GM19043 (cell line): ENCODE results near the gene PCSK5.

Experiments used
- ATAC-seq: cut with Tn5 transposase; IDR thresholded peaks from one replicate; pipeline ENCODE4 v1.9.1; 2021; ENCODE audit warnings: low read depth; ENCODE audit not compliant: unreplicated experiment

PCSK5 gene

DNA sequence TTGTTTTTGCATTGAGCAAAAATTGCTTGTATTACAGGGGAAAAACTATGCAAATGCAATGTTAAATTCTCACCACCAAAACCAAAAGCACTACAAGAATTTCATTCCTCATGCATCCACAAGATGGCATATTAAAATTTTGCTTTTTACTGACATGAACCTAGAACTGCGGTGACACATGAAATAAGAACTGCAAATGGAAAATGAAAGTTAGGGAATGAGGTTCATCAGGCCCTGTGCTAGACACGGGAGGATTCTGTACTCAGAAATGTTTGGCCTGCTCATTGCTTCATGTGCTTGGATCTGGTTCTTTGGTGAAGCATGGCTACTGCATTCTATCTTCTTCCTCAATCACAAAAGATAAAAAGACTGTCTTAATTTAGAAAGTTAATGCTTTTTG, 512.9 kb downstream of the PCSK5 start:
- peak; percentile 82 for ATAC-seq

DNA sequence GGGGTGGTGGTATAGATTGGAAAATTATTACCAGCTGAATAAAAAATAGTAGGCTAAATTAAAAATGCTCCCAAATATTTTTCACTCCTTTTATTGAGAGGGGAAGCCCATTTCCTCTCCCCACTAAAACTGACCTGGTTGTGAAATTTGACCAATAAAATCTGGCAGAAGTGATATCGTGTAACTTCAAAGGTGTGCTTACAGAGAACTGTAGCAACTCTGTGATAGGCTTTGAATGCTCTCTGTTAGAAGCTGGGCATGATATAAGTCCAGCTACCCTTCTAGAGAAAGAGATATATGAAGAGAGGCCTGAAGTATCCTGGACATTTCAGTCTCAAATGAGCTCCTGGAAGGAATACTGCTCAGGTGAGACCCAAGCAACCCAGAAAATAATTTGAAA, 513.9 kb downstream of the PCSK5 start:
- ATAC-seq = no peak

DNA sequence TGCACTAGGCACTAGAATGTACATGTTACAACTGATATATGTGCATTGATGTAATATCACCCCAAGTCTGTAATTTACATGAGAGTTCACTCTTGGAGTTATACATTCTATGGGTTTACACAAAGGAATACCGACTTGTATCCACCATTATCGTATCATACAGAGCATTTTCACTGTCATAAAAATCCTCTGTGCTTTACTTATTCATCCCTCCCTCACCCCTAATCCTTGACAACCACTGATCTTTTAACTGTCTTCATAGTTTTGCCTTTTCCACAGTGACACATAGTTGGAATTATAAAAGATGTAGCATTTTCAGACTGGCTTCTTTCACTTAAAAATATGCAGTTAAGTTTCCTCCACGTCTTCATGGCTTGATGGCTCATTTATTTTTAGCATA, 514.9 kb downstream of the PCSK5 start:
- no peak for ATAC-seq

DNA sequence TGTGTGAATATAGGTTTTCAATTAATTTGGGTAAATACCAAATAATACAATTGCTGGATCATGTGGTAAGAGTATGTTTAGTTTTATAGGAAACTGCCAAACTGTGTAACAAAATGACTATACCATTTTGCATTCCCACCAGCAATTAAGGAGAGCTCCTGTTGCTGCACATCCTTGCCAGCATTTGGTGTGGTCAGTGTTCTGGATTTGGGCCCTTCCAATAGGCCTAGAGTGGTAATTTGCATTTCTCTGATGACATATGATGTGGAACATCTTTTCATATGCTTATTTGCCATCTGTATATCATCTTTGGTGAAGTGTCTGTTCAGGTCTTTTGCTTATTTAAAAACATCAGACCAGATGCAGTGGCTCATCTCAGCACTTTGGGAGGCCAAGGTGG, 515.4 kb downstream of the PCSK5 start:
- no peak for ATAC-seq
